ENCODE results near the gene IZUMO3. TPM values are rescaled to one million over a fixed set of nuclear protein-coding genes. Genes with fewer than 3 reads are reported as not detected.

IZUMO3 gene
- total and polyA plus RNA-seq, 2 donors (not counting 1 experiment from before 2014, with no cell fraction given), result not detected

GRCh38 chr9:24497671-24498070 lies 48.0 kb downstream of the IZUMO3 start:
- DNase-seq, result no peak
- POLR2A ChIA-PET, result no interaction called here
- Mint-ChIP-seq H3K27ac (no peak overlapping the region), H3K9me3 (ENCODE audit: insufficient read depth) (peaks cover 8% of the 10 kb centered on the region), H3K4me3 (no peak overlapping the region), H3K27me3 (no peaks in the 10 kb centered on the region), H3K4me1 (no peaks in the 10 kb centered on the region)
- no peaks in the 10 kb centered on the region for H3K9me3 ChIP-seq (ENCODE audit: control extremely low read depth in 1 of 3, control insufficient read depth in 2 of 3, insufficient read depth in 1 of 3, low read length in 2 of 3)
- H3K4me2 ChIP-seq (replicated peaks; ENCODE audit: low read depth, low read length, poor library complexity, severe bottlenecking), result no peak overlapping the region
- no peak overlapping the region for H2AFZ ChIP-seq (ENCODE audit: insufficient read depth, low read depth, low read length, poor library complexity, severe bottlenecking)
- no CpG with 5 or more reads among the region's 4 CpGs for WGBS (ENCODE audit: insufficient coverage)
- H3K36me3 ChIP-seq (replicated peaks in 1 of 2; ENCODE audit: control extremely low read depth in 1 of 2, control insufficient read depth in 1 of 2, extremely low read depth in 1 of 2, insufficient read depth in 2 of 2, low read length in 1 of 2), result no peaks in the 10 kb centered on the region
- no peak for ATAC-seq (ENCODE audit: low read depth)
- no peak overlapping the region for H3K27ac ChIP-seq (ENCODE audit: low read length in 2 of 2)
- no peaks in the 10 kb centered on the region for H3K79me2 ChIP-seq (ENCODE audit: control insufficient read depth, insufficient read depth, low read length)
- H3K9ac ChIP-seq (ENCODE audit: low read length), result no peak overlapping the region
- CTCF ChIA-PET, result no interaction called here
- TF ChIP-seq CTCF (IDR thresholded peaks at IDR 0.05) (no peak), EZH2 (IDR thresholded peaks at IDR 0.05; ENCODE audit: borderline replicate concordance, insufficient read depth, low read depth, low read length, poor library complexity, severe bottlenecking) (no peak)
- no peaks in the 10 kb centered on the region for H3K27me3 ChIP-seq (replicated peaks in 1 of 4; ENCODE audit: control extremely low read depth in 1 of 4, control insufficient read depth in 3 of 4, insufficient read depth in 4 of 4, low read length in 3 of 4)
- H3K4me1 ChIP-seq (ENCODE audit: control insufficient read depth in 2 of 2, insufficient read depth in 2 of 2, low read length in 2 of 2), result no peaks in the 10 kb centered on the region
- no peaks in the 10 kb centered on the region for H4K20me1 ChIP-seq (ENCODE audit: control insufficient read depth, insufficient read depth, low read length, poor library complexity, severe bottlenecking)
- no peak overlapping the region for H3K4me3 ChIP-seq (ENCODE audit: control extremely low read depth in 1 of 5, extremely low read depth in 1 of 5, insufficient read depth in 1 of 5, low read depth in 2 of 5, low read length in 4 of 5)
- intact Hi-C loops (cut with micrococcal nuclease), result no loop called here

Data from B cell (primary cell).